ENCODE measurements around the gene TNFSF8.

DNA sequence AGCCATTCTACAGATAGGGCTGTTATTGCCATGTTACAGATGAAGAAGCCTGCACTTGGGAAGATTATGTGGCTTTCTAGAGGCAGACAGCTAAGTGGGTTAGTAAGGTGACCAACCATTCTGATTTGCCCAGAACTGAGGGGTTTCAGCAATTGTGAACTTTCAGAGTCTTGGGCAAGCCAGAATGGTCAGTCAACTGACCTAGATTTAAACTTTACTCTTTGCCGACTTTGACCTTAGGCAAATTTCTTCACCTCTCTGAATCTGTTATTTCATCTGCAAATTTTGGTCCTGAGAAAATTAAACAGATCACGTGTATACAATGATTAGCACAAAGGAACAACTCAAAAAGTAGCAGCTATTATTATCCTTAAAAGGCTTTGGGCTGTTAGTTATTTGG, 20.4 kb upstream of the TNFSF8 start:
- TF ChIP-seq, protein P1, sequence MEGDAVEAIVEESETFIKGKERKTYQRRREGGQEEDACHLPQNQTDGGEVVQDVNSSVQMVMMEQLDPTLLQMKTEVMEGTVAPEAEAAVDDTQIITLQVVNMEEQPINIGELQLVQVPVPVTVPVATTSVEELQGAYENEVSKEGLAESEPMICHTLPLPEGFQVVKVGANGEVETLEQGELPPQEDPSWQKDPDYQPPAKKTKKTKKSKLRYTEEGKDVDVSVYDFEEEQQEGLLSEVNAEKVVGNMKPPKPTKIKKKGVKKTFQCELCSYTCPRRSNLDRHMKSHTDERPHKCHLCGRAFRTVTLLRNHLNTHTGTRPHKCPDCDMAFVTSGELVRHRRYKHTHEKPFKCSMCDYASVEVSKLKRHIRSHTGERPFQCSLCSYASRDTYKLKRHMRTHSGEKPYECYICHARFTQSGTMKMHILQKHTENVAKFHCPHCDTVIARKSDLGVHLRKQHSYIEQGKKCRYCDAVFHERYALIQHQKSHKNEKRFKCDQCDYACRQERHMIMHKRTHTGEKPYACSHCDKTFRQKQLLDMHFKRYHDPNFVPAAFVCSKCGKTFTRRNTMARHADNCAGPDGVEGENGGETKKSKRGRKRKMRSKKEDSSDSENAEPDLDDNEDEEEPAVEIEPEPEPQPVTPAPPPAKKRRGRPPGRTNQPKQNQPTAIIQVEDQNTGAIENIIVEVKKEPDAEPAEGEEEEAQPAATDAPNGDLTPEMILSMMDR (IDR thresholded peaks at IDR 0.05; ENCODE audit: borderline replicate concordance, extremely low read depth, low read length, poor library complexity, severe bottlenecking) = no peak
- TF ChIP-seq EZH2 (IDR thresholded peaks at IDR 0.05; ENCODE audit: borderline replicate concordance, low read depth, low read length, severe bottlenecking) = no peak

Data from DND-41 (cell line).